ENCODE data around the gene CAPN5. TPM values are rescaled to one million over a fixed set of nuclear protein-coding genes. Genes with fewer than 3 reads are reported as not detected.
A peak's percentile ranks its signal among the peaks of the same experiment; 100 is the strongest.

Gene CAPN5
- total RNA-seq, 1 donor from 2014 or later: 7.2 TPM

DNA sequence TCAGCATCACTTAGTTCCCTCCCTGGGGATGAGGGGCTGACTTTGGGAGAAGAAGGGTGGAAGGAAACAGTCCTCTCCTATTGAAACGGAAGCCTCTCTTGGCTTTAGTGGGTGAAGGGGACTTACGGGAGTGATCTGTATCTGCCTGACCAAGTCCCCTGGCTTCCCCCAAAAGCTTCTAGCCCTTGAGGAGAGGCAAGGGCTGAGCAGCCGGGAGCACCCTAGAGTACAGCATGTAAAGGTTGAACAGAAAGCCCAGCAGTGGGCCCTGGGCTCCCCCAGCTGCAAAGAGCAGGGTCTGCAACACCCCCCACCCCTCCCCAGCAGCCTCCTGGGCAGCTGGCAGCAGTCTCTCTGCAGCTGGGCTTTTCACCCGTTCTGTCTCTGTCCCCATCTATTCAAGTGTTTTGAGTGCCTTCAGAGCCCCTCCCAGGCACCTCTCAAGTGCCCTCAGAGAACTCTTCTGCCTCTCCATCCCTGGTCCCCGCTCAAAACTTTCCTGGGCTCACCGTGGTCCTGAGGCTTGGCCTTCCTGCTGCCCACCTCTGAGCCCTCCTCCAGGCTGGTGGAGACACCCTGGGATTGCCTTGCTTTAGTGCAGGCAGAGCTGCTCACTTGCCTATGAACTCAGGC is 2.7 kb downstream of the CAPN5 start:
- H3K36me3 ChIP-seq: no peaks in the 10 kb centered on the region
- H3K4me3 ChIP-seq: no peak overlapping the region
- intact Hi-C loops (cut with DNase I): no loop called here
- DNase-seq: no peak
- no peaks in the 10 kb centered on the region for H3K27me3 ChIP-seq (ENCODE audit: low read depth)
- no peak for ATAC-seq
- TF ChIP-seq, protein P1, sequence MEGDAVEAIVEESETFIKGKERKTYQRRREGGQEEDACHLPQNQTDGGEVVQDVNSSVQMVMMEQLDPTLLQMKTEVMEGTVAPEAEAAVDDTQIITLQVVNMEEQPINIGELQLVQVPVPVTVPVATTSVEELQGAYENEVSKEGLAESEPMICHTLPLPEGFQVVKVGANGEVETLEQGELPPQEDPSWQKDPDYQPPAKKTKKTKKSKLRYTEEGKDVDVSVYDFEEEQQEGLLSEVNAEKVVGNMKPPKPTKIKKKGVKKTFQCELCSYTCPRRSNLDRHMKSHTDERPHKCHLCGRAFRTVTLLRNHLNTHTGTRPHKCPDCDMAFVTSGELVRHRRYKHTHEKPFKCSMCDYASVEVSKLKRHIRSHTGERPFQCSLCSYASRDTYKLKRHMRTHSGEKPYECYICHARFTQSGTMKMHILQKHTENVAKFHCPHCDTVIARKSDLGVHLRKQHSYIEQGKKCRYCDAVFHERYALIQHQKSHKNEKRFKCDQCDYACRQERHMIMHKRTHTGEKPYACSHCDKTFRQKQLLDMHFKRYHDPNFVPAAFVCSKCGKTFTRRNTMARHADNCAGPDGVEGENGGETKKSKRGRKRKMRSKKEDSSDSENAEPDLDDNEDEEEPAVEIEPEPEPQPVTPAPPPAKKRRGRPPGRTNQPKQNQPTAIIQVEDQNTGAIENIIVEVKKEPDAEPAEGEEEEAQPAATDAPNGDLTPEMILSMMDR (IDR thresholded peaks at IDR 0.05): no peak
- H3K4me1 ChIP-seq: peaks cover 49% of the 10 kb centered on the region
- H3K9me3 ChIP-seq: no peaks in the 10 kb centered on the region
- no peak overlapping the region for H3K27ac ChIP-seq

DNA sequence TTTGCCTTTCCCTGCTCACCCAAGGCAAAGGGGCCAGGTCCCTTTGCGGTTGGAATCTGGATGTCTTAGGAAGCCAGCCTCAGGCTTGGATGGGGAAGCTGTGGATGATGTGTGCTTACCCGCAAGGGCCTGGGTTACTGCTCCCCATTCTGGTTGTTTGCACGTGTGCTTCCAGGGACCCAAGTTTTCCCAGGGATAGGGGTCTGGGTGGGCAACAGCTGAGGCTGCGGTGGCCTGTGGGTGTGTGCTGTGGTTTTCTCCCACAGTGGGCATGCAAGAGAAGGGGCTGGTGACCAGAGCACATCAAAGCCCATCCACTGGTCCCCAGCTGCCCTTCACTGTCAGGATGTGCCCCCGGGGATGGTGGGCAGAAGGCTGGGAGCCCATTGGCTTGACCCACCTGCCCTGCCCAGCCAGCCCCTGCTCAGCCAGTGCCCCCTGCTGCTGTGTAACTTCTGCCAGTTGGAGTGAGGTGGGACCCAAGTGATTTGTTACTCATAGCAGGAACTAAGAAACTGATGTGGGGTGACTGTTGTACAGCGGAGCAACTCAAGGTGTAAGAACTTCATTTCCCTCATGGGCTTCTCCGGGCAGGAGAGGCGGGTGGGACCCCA is 3.3 kb downstream of the CAPN5 start:
- Histone ChIP-seq H3K27ac (no peak overlapping the region), H3K4me3 (no peak overlapping the region), H3K4me1 (peaks cover 55% of the 10 kb centered on the region), H3K36me3 (no peaks in the 10 kb centered on the region), H3K27me3 (ENCODE audit: low read depth) (no peaks in the 10 kb centered on the region), H3K9me3 (no peaks in the 10 kb centered on the region)
- DNase-seq (no peak), ATAC-seq (no peak)
- intact Hi-C loops (cut with DNase I): no loop called here
- TF ChIP-seq, protein P1 (IDR thresholded peaks at IDR 0.05): no peak

DNA sequence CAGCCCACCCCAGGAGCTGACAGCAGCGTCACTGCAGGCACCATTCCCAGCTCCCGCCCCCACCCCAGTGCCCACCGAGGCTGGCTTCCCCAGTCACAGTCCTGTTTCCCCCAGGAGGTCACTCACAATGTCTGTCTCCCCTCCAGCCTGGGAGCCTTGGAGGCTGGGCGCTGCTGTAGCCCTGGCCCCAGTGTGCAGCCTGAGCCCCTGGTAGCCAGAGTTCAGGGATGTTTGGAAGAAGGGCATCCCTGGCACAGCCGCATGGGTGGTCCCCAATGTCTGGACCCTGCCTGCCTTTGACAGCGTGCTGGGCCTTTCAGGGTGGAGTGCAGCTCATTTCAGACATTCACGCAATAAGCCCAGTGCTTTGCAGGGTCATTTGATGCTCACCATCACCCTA is 4.3 kb downstream of the CAPN5 start:
- H3K36me3 ChIP-seq: no peaks in the 10 kb centered on the region
- DNase-seq (peak; percentile 29), ATAC-seq (no peak)
- H3K4me1 ChIP-seq: peaks cover 50% of the 10 kb centered on the region
- TF ChIP-seq, protein P1 (IDR thresholded peaks at IDR 0.05): no peak
- no peaks in the 10 kb centered on the region for H3K9me3 ChIP-seq
- intact Hi-C loops (cut with DNase I): no loop called here
- H3K27me3 ChIP-seq (ENCODE audit: low read depth): no peaks in the 10 kb centered on the region
- H3K27ac ChIP-seq: no peak overlapping the region
- H3K4me3 ChIP-seq: no peak overlapping the region

DNA sequence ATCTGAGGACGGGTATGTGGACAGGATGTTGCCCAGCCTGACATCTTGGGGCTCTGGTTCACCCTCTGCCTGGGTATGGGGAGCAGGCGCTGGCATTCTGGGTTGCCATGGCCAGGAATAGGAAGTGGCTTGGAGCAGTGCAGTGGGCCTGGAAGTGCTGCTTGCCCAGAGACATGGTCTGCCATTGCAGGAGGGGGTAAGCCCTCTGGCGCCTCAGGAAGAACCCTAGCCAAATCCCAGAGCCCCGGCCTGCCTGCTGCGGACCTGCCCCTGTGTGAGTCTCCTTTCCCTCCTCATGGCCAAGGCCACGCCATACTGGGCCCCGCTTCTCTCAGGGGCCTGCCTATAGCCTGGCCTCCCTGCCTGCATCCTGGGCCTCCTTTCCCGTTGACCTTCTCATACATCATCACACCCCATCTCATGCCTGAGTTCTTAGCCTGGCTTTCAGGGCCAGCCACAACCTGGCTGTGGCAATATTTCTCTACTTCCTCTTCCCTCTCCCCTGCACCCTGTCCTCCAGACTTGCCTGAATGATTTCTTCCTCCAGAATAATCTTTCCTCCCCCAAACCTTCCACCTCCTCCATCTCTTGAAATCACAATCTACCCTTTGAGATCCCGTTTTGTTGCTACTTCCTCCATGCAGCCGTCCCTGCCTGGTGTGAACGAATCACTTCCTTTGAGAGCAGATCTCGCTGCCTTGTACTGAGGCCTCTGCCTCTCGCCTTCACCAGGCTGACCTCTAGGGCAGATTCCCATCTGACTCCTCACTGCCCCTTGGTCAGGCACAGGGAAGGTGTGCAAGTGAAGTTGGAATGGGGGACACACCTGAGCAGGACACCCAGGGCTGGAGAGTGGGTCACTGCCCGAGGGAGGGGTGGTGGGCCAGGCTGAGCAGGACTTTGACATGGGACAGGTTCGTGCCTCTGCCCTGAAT is 5.2 kb downstream of the CAPN5 start:
- H3K27me3 ChIP-seq (ENCODE audit: low read depth): no peaks in the 10 kb centered on the region
- H3K4me3 ChIP-seq: no peak overlapping the region
- intact Hi-C loops (cut with DNase I): no loop called here
- DNase-seq: peak; percentile 42
- TF ChIP-seq, protein P1 (IDR thresholded peaks at IDR 0.05): no peak
- no peaks in the 10 kb centered on the region for H3K9me3 ChIP-seq
- H3K27ac ChIP-seq: peak overlapping the region; percentile 77
- peaks cover 47% of the 10 kb centered on the region for H3K4me1 ChIP-seq
- ATAC-seq: no peak
- H3K36me3 ChIP-seq: no peaks in the 10 kb centered on the region

DNA sequence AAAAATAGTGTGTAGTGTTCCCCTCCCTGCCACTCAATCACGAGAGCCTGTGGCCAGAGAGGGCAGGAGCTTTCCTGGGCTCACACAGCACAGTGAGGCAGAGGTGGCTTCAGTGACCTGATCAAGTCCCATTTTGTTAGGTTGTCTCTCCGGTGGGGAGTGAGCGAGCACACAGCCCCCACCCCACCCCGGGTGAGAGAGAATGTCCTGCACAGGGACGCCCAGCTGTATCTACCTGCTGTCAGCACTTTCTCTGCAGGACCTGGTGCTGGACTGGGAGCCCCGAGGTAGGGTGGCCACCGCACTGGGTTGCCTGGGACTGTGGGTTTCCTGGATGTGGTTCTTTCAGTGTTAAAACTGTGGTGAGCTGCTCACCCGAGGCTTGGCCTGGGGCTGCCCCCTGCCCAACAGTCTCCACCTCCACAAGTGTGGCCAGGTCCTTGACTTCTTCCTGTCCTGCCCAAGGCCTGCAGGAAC is 6.1 kb downstream of the CAPN5 start:
- H3K27me3 ChIP-seq (ENCODE audit: low read depth): no peaks in the 10 kb centered on the region
- H3K36me3 ChIP-seq: no peaks in the 10 kb centered on the region
- intact Hi-C loops (cut with DNase I): no loop called here
- no peaks in the 10 kb centered on the region for H3K9me3 ChIP-seq
- DNase-seq (no peak), ATAC-seq (no peak)
- H3K4me1 ChIP-seq: peaks cover 44% of the 10 kb centered on the region
- H3K4me3 ChIP-seq: no peak overlapping the region
- TF ChIP-seq, protein P1 (IDR thresholded peaks at IDR 0.05): no peak
- H3K27ac ChIP-seq: peak overlapping the region; percentile 77

Data from lower lobe of right lung (tissue), 2 donors.